ENCODE measurements around the gene BMP6.

- TF ChIP-seq, protein P1, sequence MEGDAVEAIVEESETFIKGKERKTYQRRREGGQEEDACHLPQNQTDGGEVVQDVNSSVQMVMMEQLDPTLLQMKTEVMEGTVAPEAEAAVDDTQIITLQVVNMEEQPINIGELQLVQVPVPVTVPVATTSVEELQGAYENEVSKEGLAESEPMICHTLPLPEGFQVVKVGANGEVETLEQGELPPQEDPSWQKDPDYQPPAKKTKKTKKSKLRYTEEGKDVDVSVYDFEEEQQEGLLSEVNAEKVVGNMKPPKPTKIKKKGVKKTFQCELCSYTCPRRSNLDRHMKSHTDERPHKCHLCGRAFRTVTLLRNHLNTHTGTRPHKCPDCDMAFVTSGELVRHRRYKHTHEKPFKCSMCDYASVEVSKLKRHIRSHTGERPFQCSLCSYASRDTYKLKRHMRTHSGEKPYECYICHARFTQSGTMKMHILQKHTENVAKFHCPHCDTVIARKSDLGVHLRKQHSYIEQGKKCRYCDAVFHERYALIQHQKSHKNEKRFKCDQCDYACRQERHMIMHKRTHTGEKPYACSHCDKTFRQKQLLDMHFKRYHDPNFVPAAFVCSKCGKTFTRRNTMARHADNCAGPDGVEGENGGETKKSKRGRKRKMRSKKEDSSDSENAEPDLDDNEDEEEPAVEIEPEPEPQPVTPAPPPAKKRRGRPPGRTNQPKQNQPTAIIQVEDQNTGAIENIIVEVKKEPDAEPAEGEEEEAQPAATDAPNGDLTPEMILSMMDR (IDR thresholded peaks at IDR 0.05) = no peak
- no peak for TF ChIP-seq ZFX (IDR thresholded peaks at IDR 0.05; ENCODE audit: borderline replicate concordance)
Measured at GRCh38 chr6:7784706-7785105, 58.8 kb downstream of the BMP6 start.

Measured in 22Rv1 (cell line).